Fibroblast of mammary gland (primary cell): Measurements from ENCODE around the gene LMO4.

Experiments used
- DNase-seq: peaks from one replicate; pipeline ENCODE4 v3.0.0-alpha.2; 2010; ENCODE audit warnings: low read depth
- H3K4me3 ChIP-seq: 2 replicates; pipeline ENCODE4 v1.5.1; 2011; ENCODE audit warnings: low read depth, mild to moderate bottlenecking, low read length, moderate library complexity; ENCODE audit not compliant: control insufficient read depth
- TF ChIP-seq, protein P1 (sequence below): conservative IDR thresholded peaks from 2 replicates; pipeline ENCODE4 v1.5.1; 2011; ENCODE audit warnings: low read depth, low read length, inconsistent platforms; ENCODE audit not compliant: control insufficient read depth, insufficient read depth

LMO4 gene

DNA sequence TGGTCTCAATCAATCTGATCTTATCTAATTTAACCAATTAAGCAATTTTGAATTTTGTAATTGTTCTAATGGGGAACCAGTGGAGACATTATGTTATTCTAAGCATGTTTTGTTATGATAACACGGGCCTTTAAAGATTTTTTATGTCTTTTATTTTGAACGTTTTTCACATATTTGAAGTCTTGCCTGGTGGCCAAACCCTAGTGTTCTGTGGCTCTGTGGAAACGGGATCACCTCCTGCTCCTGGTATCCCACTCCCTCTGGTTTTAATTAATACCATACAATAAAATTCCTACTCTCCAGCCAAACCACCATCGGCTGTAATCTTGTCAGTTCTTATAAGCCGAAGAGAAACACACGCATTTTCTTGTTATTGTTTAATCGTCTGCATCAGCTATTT lies 22.9 kb upstream of the LMO4 start:
- TF ChIP-seq, protein P1, sequence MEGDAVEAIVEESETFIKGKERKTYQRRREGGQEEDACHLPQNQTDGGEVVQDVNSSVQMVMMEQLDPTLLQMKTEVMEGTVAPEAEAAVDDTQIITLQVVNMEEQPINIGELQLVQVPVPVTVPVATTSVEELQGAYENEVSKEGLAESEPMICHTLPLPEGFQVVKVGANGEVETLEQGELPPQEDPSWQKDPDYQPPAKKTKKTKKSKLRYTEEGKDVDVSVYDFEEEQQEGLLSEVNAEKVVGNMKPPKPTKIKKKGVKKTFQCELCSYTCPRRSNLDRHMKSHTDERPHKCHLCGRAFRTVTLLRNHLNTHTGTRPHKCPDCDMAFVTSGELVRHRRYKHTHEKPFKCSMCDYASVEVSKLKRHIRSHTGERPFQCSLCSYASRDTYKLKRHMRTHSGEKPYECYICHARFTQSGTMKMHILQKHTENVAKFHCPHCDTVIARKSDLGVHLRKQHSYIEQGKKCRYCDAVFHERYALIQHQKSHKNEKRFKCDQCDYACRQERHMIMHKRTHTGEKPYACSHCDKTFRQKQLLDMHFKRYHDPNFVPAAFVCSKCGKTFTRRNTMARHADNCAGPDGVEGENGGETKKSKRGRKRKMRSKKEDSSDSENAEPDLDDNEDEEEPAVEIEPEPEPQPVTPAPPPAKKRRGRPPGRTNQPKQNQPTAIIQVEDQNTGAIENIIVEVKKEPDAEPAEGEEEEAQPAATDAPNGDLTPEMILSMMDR, result no peak
- peak; percentile 34 for DNase-seq
- H3K4me3 ChIP-seq, result no peak overlapping the region

DNA sequence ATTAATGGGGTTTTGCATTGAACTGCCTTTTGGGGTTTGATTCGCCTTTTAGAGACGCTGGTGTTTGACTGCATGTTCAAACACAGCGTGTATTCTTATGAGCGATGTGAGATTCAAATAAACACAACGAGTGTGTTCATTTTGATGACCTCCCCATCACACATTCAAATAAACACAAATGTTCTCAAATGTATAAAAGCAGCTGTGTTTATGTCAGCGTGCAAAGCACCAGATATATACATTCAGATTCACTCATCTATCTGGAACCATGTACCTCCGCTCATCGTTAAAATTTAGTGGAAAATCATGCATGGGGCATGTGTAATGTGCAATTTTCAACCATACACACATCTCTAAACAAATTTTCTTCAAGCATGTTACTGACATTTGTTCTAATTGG lies 21.4 kb upstream of the LMO4 start:
- no peak overlapping the region for H3K4me3 ChIP-seq
- DNase-seq, result no peak
- TF ChIP-seq, protein P1, result no peak

DNA sequence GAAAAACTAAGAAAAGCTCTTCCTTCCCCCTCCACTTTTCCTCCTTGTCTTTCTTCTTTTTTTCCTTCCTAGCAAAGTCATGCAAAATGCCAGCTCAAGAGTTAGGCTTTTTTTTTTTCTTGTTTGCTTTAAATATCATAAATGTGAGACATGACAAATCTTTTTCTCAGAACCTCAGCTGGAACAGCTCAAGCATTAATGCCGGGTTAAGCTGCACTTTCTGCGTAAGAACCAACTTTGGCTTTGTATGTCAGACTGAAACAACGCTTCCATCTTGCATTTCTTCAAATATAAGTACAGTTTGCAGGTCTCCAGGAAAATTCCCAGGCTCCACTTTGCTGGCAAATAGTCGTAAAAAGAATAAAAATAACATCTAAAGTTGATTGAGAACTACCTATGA lies 20.7 kb upstream of the LMO4 start:
- DNase-seq, result no peak
- no peak overlapping the region for H3K4me3 ChIP-seq
- TF ChIP-seq, protein P1, result no peak

DNA sequence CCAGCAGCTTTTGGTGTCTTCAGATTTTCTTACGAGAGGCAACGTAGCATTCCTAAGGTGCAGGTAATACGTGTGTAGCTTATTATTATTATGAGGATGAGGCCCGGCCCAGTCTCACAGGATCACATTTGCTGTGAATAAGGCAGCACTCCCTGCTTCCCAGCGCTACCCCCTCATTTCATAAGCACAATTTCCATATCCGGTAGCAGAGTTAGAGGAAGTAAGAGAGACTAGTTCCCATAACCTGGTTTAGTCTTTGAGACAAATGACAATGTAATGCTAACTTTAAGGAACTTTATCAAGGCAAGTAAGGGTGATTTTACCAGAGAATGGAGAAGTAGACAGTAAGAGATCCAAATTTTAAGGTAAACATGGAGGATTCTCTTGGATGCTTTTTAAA lies 14.6 kb upstream of the LMO4 start:
- H3K4me3 ChIP-seq, result no peak overlapping the region
- DNase-seq, result no peak
- TF ChIP-seq, protein P1, result no peak

DNA sequence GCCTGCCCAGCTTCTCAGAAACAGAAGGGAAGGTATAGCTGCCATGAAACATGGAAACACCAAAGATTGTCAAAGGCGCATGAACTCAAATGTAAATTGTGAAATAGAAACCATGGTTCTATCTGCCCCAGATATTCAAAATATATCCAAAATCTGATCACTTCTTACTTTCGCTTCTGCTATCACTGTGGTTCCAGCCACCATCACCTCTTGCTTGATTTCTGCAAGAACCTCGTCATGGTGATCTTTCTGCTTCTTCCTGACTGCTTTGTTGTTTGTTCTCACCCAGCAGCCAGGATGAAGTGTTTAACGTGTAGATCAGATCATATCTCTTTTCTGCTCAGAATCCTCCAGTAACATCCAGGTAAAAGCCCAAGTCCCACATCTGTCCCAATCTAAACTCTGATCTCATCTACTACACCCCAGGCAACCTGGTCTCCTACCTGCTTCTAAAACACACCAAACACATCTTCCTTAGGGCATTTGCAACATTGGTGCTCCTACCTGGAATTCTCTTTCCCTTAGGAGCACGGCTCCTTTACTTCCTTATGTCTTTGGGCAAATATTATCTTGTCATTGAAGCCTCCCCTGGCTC lies 10.5 kb upstream of the LMO4 start:
- no peak overlapping the region for H3K4me3 ChIP-seq
- TF ChIP-seq, protein P1, result no peak
- no peak for DNase-seq

DNA sequence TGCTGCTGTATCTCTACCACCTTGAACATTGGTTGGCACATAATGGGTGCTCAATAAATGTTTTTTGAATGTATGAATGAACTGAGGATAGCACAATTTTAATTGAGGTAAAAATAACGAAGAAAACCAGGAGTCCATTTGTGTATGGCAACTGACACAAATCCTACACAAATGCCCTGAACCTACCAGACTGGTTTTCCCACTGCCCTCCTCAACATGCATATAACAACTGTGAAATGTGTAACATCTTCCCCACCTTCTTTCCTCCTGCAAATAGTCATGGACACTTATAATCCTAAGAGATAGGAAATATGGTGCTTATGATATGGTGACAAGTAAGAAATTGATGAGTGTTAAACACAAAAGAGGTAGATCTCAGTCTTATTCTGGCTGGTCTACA lies 9.9 kb upstream of the LMO4 start:
- no peak overlapping the region for H3K4me3 ChIP-seq
- DNase-seq, result no peak
- TF ChIP-seq, protein P1, result no peak
